Suprapubic skin (tissue), 4 donors: ENCODE data around the gene BDH1.

Source experiments
- CTCF ChIP-seq, 2 donors: fragments of 200-600 bp in 1 of 2; fragments of 450-650 bp in 1 of 2; sonication (generic) in 1 of 2; IDR thresholded peaks; one replicate each; pipeline ENCODE4 v1.5.1; 2016 to 2019; ENCODE audit warnings: antibody characterized with exemption in 2 of 2, mild to moderate bottlenecking in 1 of 2, moderate library complexity in 1 of 2
- EP300 ChIP-seq: sonication (generic); formaldehyde crosslinking; IDR thresholded peaks from one replicate; pipeline ENCODE4 v1.6.1; 2017; ENCODE audit warnings: antibody characterized with exemption
- POLR2A ChIP-seq, 2 donors: fragments of 450-650 bp; IDR thresholded peaks; one replicate each; pipeline ENCODE4 v1.6.1; 2017; ENCODE audit warnings: antibody characterized with exemption in 2 of 2, mild to moderate bottlenecking in 2 of 2, moderate library complexity in 2 of 2
- POLR2AphosphoS5 ChIP-seq, 3 donors: sonication (generic); formaldehyde crosslinking; IDR thresholded peaks; one replicate each; pipeline ENCODE4 v1.6.1; 2017; ENCODE audit warnings: antibody characterized with exemption in 3 of 3

GRCh38 chr3:197561926-197562325 lies 6.2 kb upstream of the BDH1 start:
- no peak for TF ChIP-seq CTCF (IDR thresholded peaks at IDR 0.05)
- TF ChIP-seq EP300, result no peak
- no peak for TF ChIP-seq POLR2A (IDR thresholded peaks at IDR 0.05)
- no peak for TF ChIP-seq POLR2AphosphoS5 (IDR thresholded peaks at IDR 0.05)
